GM21360 (cell line): ENCODE results near the gene FGF1.
A peak's percentile ranks its signal among the peaks of the same experiment; 100 is the strongest.
"Not testable (repeated sequence)": the region's sequence is repeated elsewhere in the genome, so short reads cannot be mapped to it uniquely, and the experiment has no call there.

Experiments used
- ATAC-seq: cut with Tn5 transposase; IDR thresholded peaks from one replicate; pipeline ENCODE4 v1.9.1; 2021; ENCODE audit warnings: mild to moderate bottlenecking, moderate library complexity; ENCODE audit not compliant: unreplicated experiment

Gene FGF1

GRCh38 chr5:142671266-142671665 is 14.6 kb downstream of the FGF1 start:
- no peak for ATAC-seq

- no peak for ATAC-seq
Observed at GRCh38 chr5:142670804-142671203, 15.1 kb downstream of the FGF1 start.

GRCh38 chr5:142669477-142669876 is 16.4 kb downstream of the FGF1 start:
- no peak for ATAC-seq

DNA sequence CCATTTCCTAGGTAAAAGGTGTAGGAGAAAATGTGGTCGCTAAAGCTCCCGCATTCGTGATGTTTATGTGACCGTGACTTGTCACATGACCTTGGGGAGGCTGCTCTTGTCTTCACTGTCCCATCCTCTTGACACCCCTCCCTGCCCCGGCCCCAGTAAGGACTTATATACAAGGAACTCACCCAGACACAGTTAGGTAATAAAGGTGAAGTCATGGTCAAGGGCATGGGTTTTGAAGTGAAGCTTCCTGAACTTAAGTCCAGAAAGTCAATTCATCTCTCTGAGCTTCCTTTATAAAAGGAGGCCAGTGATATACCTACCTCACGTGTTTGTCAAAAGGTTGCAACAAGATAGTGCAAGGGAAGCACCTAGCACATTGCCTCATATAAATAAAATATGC is 17.6 kb downstream of the FGF1 start:
- no peak for ATAC-seq

GRCh38 chr5:142667831-142668230 is 18.1 kb downstream of the FGF1 start:
- ATAC-seq: no peak

- no peak for ATAC-seq
Observed at GRCh38 chr5:142664636-142665035, 21.3 kb downstream of the FGF1 start.

- no peak for ATAC-seq
Observed at GRCh38 chr5:142664067-142664466, 21.8 kb downstream of the FGF1 start.

- no peak for ATAC-seq
Observed at GRCh38 chr5:142663246-142663645, 22.6 kb downstream of the FGF1 start.

DNA sequence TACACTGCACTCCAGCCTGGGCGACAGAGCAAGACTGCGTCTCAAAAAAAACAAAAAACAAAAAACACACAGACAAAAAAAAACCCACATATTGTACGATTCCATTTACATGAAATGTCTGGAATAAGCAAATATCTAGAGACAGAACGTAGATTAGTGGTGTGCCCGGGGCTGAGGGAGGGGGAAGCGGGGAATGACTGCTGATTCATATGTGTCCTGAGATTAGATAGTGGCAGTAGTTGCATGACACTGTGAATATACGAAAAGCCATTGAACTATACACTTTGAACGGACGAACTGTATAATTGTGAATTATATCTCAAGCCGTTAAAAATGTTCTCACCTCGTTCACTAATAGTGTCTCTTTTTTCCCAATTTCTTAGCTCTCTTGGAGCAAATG is 23.9 kb downstream of the FGF1 start:
- no peak for ATAC-seq

DNA sequence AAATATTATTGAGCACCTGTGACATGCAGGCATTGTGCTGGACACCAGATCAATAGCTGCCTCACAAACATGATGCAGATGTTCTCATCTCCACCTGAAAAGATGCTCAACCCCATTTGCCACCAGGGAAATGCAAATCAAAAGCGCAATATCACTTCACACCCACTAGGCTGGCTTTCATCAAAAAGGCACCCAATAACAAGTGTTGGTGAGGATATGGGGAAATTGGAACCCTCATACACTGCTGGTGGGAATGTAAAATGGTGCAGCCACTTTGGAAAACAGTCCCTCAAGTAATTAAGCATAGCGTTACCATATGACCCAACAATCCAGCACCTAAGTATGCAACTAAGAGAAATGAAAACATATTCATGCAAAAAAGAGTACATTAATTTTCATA is 24.7 kb downstream of the FGF1 start:
- ATAC-seq: no peak

- ATAC-seq: no peak
Observed at GRCh38 chr5:142660731-142661130, 25.2 kb downstream of the FGF1 start.

- no peak for ATAC-seq
Observed at GRCh38 chr5:142660196-142660595, 25.7 kb downstream of the FGF1 start.

DNA sequence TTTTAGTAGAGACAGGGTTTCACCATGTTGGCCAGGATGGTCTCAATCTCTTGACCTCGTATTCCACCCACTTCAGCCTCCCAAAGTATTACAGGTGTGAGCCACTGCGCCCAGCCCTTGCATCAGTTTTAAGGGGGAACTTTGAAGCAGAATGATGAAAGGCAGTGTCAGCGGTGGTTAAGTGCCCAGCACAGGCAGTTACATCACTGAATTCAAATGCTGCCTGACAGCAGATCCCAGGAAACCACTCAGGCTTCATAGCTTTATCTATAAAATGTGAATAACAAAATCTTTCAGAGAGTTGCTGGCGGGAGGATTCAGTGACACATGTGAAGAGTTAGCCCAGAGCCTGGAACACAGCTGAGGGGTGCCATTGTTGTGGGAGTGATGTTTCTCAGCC is 26.5 kb downstream of the FGF1 start:
- no peak for ATAC-seq

DNA sequence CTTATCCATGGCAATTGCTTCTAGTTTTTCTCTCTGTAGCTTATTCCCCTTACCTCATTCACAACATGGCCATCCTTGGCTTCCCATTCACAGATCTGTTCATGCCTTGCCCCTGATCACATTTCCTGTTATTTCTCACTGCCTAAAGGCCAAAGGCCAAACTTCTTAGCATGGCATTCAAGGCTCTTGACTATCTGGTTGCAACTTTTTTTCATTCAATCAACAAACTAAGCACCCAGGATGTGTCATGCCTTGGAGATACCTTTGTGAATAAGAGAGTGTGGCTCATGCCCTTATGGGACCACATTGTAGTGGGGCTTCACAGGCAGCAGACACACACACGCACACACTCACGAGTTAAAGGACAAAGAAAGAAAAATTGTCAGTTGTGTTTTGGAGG is 27.6 kb downstream of the FGF1 start:
- no peak for ATAC-seq

- ATAC-seq: no peak
Observed at GRCh38 chr5:142657446-142657845, 28.4 kb downstream of the FGF1 start.

- ATAC-seq: peak; percentile 82
Observed at GRCh38 chr5:142655339-142656267, 30.3 kb downstream of the FGF1 start.

- no peak for ATAC-seq
Observed at GRCh38 chr5:142654578-142655058, 31.3 kb downstream of the FGF1 start.

DNA sequence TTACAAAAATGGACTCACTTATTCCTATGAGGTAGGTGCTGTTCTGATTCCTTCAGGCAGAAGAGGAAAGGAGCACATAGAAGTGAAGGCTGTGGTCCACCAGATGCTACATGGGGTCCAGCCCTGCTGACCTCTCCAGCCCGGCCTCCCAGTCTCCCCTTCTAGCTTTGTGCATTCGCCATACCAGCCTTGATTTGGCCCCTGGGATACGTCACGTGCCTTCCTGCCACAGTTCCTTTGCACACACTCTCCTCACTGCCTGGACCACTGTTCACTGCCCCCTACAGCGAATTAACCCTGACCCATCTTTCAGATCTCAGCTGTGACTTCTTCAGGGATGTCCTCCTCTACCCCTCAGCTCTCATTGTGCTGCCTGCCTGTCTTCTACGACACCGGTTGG is 32.6 kb downstream of the FGF1 start:
- ATAC-seq: no peak

- ATAC-seq: no peak
Observed at GRCh38 chr5:142652563-142652962, 33.3 kb downstream of the FGF1 start.

GRCh38 chr5:142650881-142651280 is 35.0 kb downstream of the FGF1 start:
- ATAC-seq: no peak

GRCh38 chr5:142650060-142650459 is 35.8 kb downstream of the FGF1 start:
- no peak for ATAC-seq

GRCh38 chr5:142648108-142648507 is 37.8 kb downstream of the FGF1 start:
- not testable (repeated sequence) for ATAC-seq

GRCh38 chr5:142645456-142645855 is 40.4 kb downstream of the FGF1 start:
- ATAC-seq: no peak
